Measurements from ENCODE around the gene DNER.

Gene DNER

DNA sequence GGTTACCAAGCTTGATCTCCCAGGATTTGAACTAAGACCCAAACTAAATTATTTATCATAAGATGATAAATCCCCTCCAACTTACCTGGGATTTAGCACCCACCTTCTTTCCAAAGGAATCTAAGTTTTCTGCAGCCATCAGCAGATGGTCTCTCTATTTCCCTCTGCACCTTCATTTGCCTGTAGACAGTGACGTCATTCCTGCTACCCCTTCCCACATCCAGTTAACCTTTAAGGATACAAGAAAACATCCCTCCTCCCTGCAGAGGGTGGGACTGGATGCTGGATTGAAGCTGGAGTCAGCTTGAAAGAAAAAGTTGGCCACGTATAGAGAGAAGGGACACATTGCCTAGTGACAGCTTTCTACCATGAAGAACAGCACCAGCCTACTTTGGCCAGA, 3.7 kb upstream of the DNER start:
- CTCF ChIA-PET = no interaction called here
- no peak overlapping the region for H3K4me3 ChIP-seq (ENCODE audit: low read depth, low read length)

DNA sequence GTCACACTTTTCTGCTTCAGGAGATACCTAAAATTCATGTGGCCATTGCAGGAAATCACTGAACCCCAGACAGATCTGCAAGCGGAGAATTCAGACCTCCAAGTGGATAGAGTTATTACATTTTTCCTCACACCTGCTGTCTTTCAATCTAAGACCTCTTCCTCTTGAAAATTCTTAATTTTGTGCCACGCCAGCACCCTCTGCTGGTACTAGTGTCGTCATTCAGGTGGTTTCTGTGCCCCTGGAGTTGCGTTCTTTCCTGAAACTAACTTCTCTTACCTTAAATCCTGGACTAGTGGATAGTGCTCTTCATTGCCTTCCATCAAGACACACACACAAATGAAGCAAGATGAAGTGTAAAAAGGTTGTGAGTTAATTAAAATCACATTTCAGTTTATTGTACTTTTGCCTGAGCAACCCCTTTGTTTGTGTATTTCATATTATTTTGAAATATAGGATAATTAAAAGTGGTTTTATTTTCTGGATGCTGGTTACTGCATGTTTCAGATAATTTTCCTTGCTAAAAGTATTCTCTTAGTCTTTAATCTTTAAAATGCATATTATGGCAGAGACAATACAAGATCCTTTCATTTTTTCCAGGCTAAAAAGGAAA, 1.6 kb upstream of the DNER start:
- no peak for DNase-seq (ENCODE audit: low read depth, low spot score)
- TF ChIP-seq CTCF (IDR thresholded peaks at IDR 0.05; ENCODE audit: insufficient read depth, low read length, missing control alignments) = no peak
- H3K4me3 ChIP-seq (ENCODE audit: low read depth, low read length) = no peak overlapping the region
- ChIA-PET POLR2A (no interaction called here), CTCF (no interaction called here)

More for the DNA sequence above, 3.7 kb upstream of the DNER start:
- POLR2A ChIA-PET = no interaction called here
- no peak for TF ChIP-seq CTCF (IDR thresholded peaks at IDR 0.05; ENCODE audit: insufficient read depth, low read length, missing control alignments)
- DNase-seq (ENCODE audit: low read depth, low spot score) = no peak

DNA sequence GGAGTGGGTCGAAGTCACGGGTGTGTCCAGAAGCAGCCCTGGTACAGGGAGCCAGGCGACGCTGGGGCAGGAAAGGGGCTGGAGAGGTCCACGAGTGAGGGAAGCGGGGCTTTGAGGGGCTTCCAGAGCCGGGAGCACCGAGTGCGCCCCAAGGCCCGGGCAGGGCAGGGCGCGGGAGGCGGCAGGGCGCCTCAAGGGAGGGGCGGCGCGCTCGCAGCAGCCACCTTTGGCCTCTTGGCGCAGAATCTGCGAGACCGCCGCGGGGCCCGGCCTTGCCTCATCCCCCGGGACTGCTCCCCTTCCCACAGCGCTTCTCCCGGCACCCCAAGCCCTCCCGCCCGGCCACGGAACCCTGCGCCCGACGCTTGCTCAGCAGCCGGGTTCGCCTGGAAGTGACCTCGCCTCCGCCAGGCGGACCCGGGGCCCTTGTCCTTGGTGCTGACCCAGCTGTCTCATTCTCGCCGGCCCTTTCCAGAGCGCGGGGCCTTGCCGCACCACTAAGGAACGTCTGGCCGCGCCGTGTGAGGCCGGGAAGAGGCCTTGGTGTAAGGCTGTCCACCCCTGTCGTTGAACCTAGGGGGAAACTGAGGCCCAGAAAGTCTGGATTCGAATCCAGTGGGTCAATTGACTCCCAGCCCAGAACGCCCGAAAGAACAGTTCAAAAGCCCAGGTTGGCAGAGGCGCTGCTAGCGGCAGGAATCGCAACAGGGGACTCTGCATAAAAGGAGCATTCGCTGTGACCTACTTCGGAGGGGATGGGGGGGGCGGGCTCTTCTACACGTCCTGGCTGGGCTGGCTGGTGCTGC, 584 bp upstream of the DNER start:
- CTCF ChIA-PET = no interaction called here
- no peak for DNase-seq (ENCODE audit: low read depth, low spot score)
- TF ChIP-seq CTCF (IDR thresholded peaks at IDR 0.05; ENCODE audit: insufficient read depth, low read length, missing control alignments) = no peak
- H3K4me3 ChIP-seq (ENCODE audit: low read depth, low read length) = peak overlapping the region; percentile 30
- POLR2A ChIA-PET = no interaction called here

GRCh38 chr2:229713371-229714079, 830 bp downstream of the DNER start:
- TF ChIP-seq CTCF (IDR thresholded peaks at IDR 0.05; ENCODE audit: insufficient read depth, low read length, missing control alignments) = no peak
- ChIA-PET CTCF (no interaction called here), POLR2A (no interaction called here)
- DNase-seq (ENCODE audit: low read depth, low spot score) = no peak
- H3K4me3 ChIP-seq (ENCODE audit: low read depth, low read length) = no peak overlapping the region

DNA sequence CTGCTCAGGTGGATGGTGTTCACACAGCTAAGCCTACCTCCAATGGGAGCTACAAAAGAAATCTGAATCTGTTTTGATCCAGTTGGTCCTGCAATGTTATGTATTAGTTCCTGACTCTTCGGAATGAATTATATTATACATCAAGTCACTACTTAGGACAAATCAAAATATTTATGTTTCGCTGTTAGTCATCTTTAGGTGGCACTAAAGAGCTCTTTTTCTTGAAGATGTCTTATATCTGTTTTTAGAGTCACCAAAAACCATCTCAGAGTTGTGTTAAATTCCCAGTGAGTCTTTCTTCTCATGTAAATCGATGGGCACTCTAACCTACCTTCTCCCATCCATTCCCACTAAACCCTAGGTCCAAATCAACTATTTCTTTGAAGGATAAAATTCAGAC, 2.2 kb downstream of the DNER start:
- no peak for DNase-seq (ENCODE audit: low read depth, low spot score)
- ChIA-PET POLR2A (no interaction called here), CTCF (no interaction called here)
- H3K4me3 ChIP-seq (ENCODE audit: low read depth, low read length) = no peak overlapping the region
- TF ChIP-seq CTCF (IDR thresholded peaks at IDR 0.05; ENCODE audit: insufficient read depth, low read length, missing control alignments) = no peak

DNA sequence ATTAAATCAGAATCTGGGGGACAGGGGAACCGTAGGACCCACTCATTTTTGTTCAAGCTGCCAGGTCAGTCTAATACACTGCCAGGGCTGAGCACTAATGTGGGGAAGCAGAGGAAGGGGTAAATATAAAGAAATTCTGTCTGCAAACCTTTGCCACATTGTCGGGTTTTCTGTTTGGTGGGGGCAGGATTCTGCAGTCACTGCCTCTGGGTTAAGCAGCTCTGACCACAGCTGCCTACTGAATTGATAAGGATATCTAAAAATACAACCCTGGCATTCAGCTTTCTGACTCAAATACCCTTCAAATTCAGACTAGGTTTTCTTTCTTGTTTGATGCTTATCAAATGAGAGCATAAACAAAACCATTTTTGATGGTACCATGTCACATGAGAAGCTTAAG, 6.0 kb downstream of the DNER start:
- no peak for TF ChIP-seq CTCF (IDR thresholded peaks at IDR 0.05; ENCODE audit: insufficient read depth, low read length, missing control alignments)
- CTCF ChIA-PET = no interaction called here
- POLR2A ChIA-PET = no interaction called here
- H3K4me3 ChIP-seq (ENCODE audit: low read depth, low read length) = no peak overlapping the region
- DNase-seq (ENCODE audit: low read depth, low spot score) = no peak
